Loucy (cell line): Measurements from ENCODE around the gene LRCH1.
"Not testable (repeated sequence)": the region's sequence is repeated elsewhere in the genome, so short reads cannot be mapped to it uniquely, and the experiment has no call there.

Source experiments
- H2AFZ ChIP-seq: fragments of 200-600 bp; sonication (generic); 2 replicates; pipeline ENCODE4 v1.6.0; 2016; ENCODE audit warnings: antibody characterized with exemption, mild to moderate bottlenecking, low read length, moderate library complexity
- H3F3A ChIP-seq: fragments of 200-600 bp; 2 replicates; pipeline ENCODE4 v1.6.0; 2016; ENCODE audit warnings: antibody characterized with exemption, low read depth, mild to moderate bottlenecking
- H3K27me3 ChIP-seq: fragments of 200-600 bp; sonication (generic); 2 replicates; pipeline ENCODE4 v1.6.1; 2014; ENCODE audit warnings: low read length, mild to moderate bottlenecking; ENCODE audit not compliant: insufficient read depth, poor library complexity, severe bottlenecking
- H3K36me3 ChIP-seq: fragments of 200-600 bp; sonication (generic); 2 replicates; pipeline ENCODE4 v1.6.1; 2016; ENCODE audit warnings: low read length; ENCODE audit not compliant: insufficient read depth
- H3K4me1 ChIP-seq: fragments of 200-600 bp; sonication (generic); 2 replicates; pipeline ENCODE4 v1.5.1; 2014; ENCODE audit warnings: low read length, mild to moderate bottlenecking; ENCODE audit not compliant: insufficient read depth, poor library complexity, severe bottlenecking
- H3K4me2 ChIP-seq: fragments of 200-600 bp; sonication (generic); 2 replicates; pipeline ENCODE4 v1.6.0; 2014; ENCODE audit warnings: antibody characterized with exemption, low read length, low read depth, mild to moderate bottlenecking; ENCODE audit not compliant: poor library complexity, severe bottlenecking
- H3K4me3 ChIP-seq: fragments of 200-600 bp; sonication (generic); 2 replicates; pipeline ENCODE4 v1.5.1; 2014; ENCODE audit warnings: low read length, mild to moderate bottlenecking, mixed read lengths; ENCODE audit not compliant: poor library complexity, severe bottlenecking
- H3K79me2 ChIP-seq: fragments of 200-600 bp; sonication (generic); 2 replicates; pipeline ENCODE4 v1.6.1; 2014; ENCODE audit warnings: low read length; ENCODE audit not compliant: insufficient read depth
- H3K9ac ChIP-seq: fragments of 200-600 bp; sonication (generic); 2 replicates; pipeline ENCODE4 v1.6.0; 2014; ENCODE audit warnings: mild to moderate bottlenecking, low read depth, low read length, moderate library complexity; ENCODE audit not compliant: poor library complexity, severe bottlenecking
- H3K9me2 ChIP-seq: fragments of 200-600 bp; sonication (generic); replicated peaks from 2 replicates; pipeline ENCODE4 v1.6.1; 2016; ENCODE audit warnings: low read depth, low read length, mixed read lengths
- H3K9me3 ChIP-seq: fragments of 200-600 bp; sonication (generic); 2 replicates; pipeline ENCODE4 v1.6.1; 2014; ENCODE audit warnings: mild to moderate bottlenecking, antibody characterized with exemption, low read length, low read depth; ENCODE audit not compliant: insufficient read depth
- H4K20me1 ChIP-seq: fragments of 200-600 bp; sonication (generic); 2 replicates; pipeline ENCODE4 v1.6.0; 2014; ENCODE audit warnings: antibody characterized with exemption, low read length, mild to moderate bottlenecking; ENCODE audit not compliant: insufficient read depth, poor library complexity, severe bottlenecking
- EZH2phosphoT487 ChIP-seq: fragments of 200-600 bp; IDR thresholded peaks from 2 replicates; pipeline ENCODE4 v1.6.1; 2018; ENCODE audit warnings: antibody characterized with exemption, mild to moderate bottlenecking, moderate library complexity, borderline replicate concordance
- TF ChIP-seq, protein P1 (sequence below): fragments of 200-600 bp; sonication (generic); conservative IDR thresholded peaks from 2 replicates; pipeline ENCODE4 v1.5.1; 2014; ENCODE audit warnings: mild to moderate bottlenecking, antibody characterized with exemption, low read length

The LRCH1 gene

DNA sequence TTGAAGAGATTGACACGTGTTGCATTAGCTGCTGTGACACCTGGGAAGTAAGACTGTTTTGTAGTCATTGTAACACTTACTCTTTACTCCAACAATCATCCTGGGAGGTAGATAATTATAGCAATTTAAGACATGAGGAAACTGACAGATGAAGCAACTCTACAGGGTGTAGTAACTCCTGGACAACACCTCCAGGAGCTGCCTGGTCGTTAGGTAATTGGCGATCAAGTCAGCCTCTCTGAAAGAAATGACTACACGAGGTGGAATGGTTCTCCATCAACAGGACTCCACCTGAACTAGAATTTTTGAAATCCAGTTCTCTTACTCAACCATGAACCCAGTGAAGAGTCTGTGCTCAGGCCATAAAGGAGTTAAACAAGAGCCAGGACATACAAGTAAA lies 43.0 kb upstream of the LRCH1 start:
- Histone ChIP-seq H3K4me3 (no peak overlapping the region), H2AFZ (no peak overlapping the region), H3K79me2 (no peaks in the 10 kb centered on the region), H4K20me1 (no peaks in the 10 kb centered on the region), H3K9ac (no peak overlapping the region), H3F3A (no peaks in the 10 kb centered on the region), H3K36me3 (no peaks in the 10 kb centered on the region), H3K4me2 (no peak overlapping the region), H3K9me2 (no peaks in the 10 kb centered on the region), H3K27me3 (no peaks in the 10 kb centered on the region), H3K4me1 (no peaks in the 10 kb centered on the region), H3K9me3 (no peaks in the 10 kb centered on the region)
- no peak for TF ChIP-seq EZH2phosphoT487
- TF ChIP-seq, protein P1, sequence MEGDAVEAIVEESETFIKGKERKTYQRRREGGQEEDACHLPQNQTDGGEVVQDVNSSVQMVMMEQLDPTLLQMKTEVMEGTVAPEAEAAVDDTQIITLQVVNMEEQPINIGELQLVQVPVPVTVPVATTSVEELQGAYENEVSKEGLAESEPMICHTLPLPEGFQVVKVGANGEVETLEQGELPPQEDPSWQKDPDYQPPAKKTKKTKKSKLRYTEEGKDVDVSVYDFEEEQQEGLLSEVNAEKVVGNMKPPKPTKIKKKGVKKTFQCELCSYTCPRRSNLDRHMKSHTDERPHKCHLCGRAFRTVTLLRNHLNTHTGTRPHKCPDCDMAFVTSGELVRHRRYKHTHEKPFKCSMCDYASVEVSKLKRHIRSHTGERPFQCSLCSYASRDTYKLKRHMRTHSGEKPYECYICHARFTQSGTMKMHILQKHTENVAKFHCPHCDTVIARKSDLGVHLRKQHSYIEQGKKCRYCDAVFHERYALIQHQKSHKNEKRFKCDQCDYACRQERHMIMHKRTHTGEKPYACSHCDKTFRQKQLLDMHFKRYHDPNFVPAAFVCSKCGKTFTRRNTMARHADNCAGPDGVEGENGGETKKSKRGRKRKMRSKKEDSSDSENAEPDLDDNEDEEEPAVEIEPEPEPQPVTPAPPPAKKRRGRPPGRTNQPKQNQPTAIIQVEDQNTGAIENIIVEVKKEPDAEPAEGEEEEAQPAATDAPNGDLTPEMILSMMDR = no peak

DNA sequence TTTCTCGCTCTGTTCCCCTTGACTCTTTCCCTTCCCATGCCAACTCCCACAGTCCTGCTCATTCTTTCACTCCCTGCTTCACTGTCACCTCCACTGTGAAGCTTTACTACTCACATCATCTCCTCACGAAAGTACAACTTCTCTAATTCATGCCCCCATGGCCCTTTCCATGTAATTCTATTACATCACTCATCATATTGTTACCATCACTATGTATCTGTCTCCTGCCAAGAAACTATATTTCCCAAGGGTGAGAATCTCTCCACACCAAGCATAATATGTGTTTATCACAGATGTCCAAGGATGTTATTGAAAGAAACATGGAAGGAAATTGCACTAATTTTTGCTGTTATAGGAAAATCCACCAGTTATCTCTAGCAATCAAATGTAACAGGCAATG lies 37.2 kb upstream of the LRCH1 start:
- H3K9me3 ChIP-seq = no peaks in the 10 kb centered on the region
- H3K9ac ChIP-seq = no peak overlapping the region
- TF ChIP-seq, protein P1 = no peak
- TF ChIP-seq EZH2phosphoT487 = no peak
- no peak overlapping the region for H3K4me3 ChIP-seq
- H3K79me2 ChIP-seq = no peaks in the 10 kb centered on the region
- no peaks in the 10 kb centered on the region for H3K4me1 ChIP-seq
- H3K9me2 ChIP-seq = no peaks in the 10 kb centered on the region
- no peaks in the 10 kb centered on the region for H3K36me3 ChIP-seq
- no peaks in the 10 kb centered on the region for H4K20me1 ChIP-seq
- no peaks in the 10 kb centered on the region for H3K27me3 ChIP-seq
- no peak overlapping the region for H3K4me2 ChIP-seq
- H3F3A ChIP-seq = no peaks in the 10 kb centered on the region
- H2AFZ ChIP-seq = no peak overlapping the region

DNA sequence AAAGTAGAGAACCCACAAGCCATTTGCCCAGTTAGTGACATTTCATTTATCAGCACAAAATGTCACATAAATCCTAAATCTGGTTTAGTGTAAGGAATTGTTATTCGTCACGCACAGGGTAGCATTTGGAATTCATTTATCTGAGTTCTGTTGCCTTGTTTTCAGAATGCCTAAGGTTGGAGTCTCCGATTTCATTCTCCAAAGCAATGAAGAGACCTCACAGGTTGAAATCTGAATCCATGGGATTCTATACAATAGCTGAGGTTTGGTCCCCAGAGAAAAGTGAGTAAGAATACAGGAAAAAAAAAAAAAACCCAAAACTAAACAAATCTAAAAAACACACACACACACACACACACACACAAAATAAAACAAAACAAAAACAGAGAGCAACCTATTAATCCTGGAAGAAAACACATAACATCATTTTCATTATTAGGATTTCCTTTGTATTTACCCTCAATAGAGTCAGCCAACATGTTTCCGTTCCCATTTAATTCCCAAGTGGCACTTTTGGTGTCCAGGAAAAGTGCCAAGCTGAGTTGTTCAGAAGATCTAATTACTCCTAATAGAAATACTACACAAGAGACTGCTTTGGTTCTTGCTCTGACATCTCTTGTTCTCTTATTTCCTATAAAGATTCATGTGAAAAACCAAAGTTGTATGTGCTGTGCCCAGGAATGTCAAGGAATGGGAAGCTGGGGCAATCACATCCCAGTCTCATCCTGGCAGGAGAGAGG lies 36.2 kb upstream of the LRCH1 start:
- no peaks in the 10 kb centered on the region for H3K9me3 ChIP-seq
- no peaks in the 10 kb centered on the region for H3K36me3 ChIP-seq
- H3K4me3 ChIP-seq = no peak overlapping the region
- H3K9me2 ChIP-seq = no peaks in the 10 kb centered on the region
- no peaks in the 10 kb centered on the region for H3K4me1 ChIP-seq
- no peaks in the 10 kb centered on the region for H3K79me2 ChIP-seq
- H3K9ac ChIP-seq = no peak overlapping the region
- TF ChIP-seq EZH2phosphoT487 = no peak
- TF ChIP-seq, protein P1 = no peak
- no peak overlapping the region for H3K4me2 ChIP-seq
- no peaks in the 10 kb centered on the region for H3K27me3 ChIP-seq
- H3F3A ChIP-seq = no peaks in the 10 kb centered on the region
- no peak overlapping the region for H2AFZ ChIP-seq
- H4K20me1 ChIP-seq = no peaks in the 10 kb centered on the region

DNA sequence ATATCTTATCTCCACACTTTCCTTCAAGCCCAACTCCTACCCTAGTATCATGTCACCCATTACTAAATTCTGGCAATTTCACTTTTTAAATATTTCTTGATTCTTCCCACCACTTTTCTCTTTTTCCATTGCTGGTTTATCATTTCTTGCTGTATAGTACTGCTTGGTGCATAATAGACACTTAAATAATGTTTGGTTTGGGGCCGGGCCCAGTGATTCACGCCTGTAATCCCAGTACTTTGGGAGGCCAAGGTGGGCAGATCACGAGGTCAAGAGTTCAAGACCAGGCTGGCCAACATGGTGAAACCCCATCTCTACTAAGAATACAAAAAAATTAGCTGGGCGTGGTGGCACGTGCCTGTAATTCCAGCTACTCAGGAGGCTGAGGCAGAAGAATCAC lies 35.2 kb upstream of the LRCH1 start:
- not testable (repeated sequence) for H3K9ac ChIP-seq, H3F3A ChIP-seq, H3K9me3 ChIP-seq, H3K36me3 ChIP-seq, H3K4me3 ChIP-seq, H4K20me1 ChIP-seq, H3K4me2 ChIP-seq, H3K9me2 ChIP-seq, H3K27me3 ChIP-seq, H2AFZ ChIP-seq, H3K79me2 ChIP-seq, H3K4me1 ChIP-seq
